ENCODE data around the gene WNK1.

GRCh38 chr12:870378-870777, 118.0 kb downstream of the WNK1 start:
- no peak for TF ChIP-seq CTCF (IDR thresholded peaks at IDR 0.05)
- no peak for TF ChIP-seq POLR2A (IDR thresholded peaks at IDR 0.05)
- TF ChIP-seq EP300 (IDR thresholded peaks at IDR 0.05), result no peak
